ENCODE measurements around the gene PHLPP1.

PHLPP1 gene

DNA sequence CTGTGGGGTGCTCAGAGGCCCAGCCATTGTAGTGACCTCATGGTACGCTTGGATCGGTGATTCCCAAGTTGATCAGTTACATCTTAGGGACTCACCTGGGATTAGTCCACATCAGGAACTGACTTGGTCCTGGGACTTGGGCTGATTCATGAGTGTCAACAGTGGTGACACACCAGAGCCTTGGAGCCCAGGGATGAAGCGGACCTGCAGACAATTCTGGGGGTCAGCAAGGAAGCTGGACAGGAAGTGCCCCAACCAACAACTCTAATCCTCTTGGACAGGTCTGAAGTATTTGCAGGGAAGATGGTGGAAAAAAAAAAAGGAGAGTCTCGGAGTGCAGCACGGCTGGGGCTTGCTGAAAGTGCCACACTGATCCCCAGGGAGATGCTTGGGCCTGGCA, 288.6 kb downstream of the PHLPP1 start:
- Histone ChIP-seq H3F3A (ENCODE audit: insufficient read depth, low read length) (no peaks in the 10 kb centered on the region), H3K9me2 (replicated peaks; ENCODE audit: insufficient read depth, low read length) (no peaks in the 10 kb centered on the region), H3K4me2 (ENCODE audit: low read depth, low read length) (no peak overlapping the region), H3K27ac (ENCODE audit: low read length) (no peak overlapping the region), H2AFZ (ENCODE audit: low read length) (no peak overlapping the region), H3K9ac (ENCODE audit: low read length) (no peak overlapping the region), H3K4me3 (ENCODE audit: low read length) (no peak overlapping the region), H3K36me3 (replicated peaks; ENCODE audit: insufficient read depth, low read length) (no peaks in the 10 kb centered on the region), H3K4me1 (ENCODE audit: low read length) (no peaks in the 10 kb centered on the region), H3K27me3 (replicated peaks; ENCODE audit: insufficient read depth, low read length) (no peaks in the 10 kb centered on the region), H4K20me1 (ENCODE audit: insufficient read depth, low read length) (no peaks in the 10 kb centered on the region), H3K79me2 (ENCODE audit: low read length) (no peaks in the 10 kb centered on the region), H3K9me3 (replicated peaks; ENCODE audit: insufficient read depth, low read length) (no peaks in the 10 kb centered on the region)
- DNase-seq: no peak
- TF ChIP-seq EZH2phosphoT487 (IDR thresholded peaks at IDR 0.05; ENCODE audit: low read length) (no peak), EZH2 (optimal IDR thresholded peaks at IDR 0.05; ENCODE audit: low read depth, low read length) (no peak)
- TF ChIP-seq, protein P1, sequence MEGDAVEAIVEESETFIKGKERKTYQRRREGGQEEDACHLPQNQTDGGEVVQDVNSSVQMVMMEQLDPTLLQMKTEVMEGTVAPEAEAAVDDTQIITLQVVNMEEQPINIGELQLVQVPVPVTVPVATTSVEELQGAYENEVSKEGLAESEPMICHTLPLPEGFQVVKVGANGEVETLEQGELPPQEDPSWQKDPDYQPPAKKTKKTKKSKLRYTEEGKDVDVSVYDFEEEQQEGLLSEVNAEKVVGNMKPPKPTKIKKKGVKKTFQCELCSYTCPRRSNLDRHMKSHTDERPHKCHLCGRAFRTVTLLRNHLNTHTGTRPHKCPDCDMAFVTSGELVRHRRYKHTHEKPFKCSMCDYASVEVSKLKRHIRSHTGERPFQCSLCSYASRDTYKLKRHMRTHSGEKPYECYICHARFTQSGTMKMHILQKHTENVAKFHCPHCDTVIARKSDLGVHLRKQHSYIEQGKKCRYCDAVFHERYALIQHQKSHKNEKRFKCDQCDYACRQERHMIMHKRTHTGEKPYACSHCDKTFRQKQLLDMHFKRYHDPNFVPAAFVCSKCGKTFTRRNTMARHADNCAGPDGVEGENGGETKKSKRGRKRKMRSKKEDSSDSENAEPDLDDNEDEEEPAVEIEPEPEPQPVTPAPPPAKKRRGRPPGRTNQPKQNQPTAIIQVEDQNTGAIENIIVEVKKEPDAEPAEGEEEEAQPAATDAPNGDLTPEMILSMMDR (IDR thresholded peaks at IDR 0.05; ENCODE audit: low read length): no peak

GRCh38 chr18:63004466-63005089, 289.2 kb downstream of the PHLPP1 start:
- Histone ChIP-seq H3K9ac (ENCODE audit: low read length) (no peak overlapping the region), H3K27ac (ENCODE audit: low read length) (no peak overlapping the region), H3K27me3 (replicated peaks; ENCODE audit: insufficient read depth, low read length) (no peaks in the 10 kb centered on the region), H4K20me1 (ENCODE audit: insufficient read depth, low read length) (no peaks in the 10 kb centered on the region), H3K79me2 (ENCODE audit: low read length) (no peaks in the 10 kb centered on the region), H3K4me1 (ENCODE audit: low read length) (no peaks in the 10 kb centered on the region), H3K4me3 (ENCODE audit: low read length) (no peak overlapping the region), H3K4me2 (ENCODE audit: low read depth, low read length) (no peak overlapping the region), H3K36me3 (replicated peaks; ENCODE audit: insufficient read depth, low read length) (no peaks in the 10 kb centered on the region), H3K9me2 (replicated peaks; ENCODE audit: insufficient read depth, low read length) (no peaks in the 10 kb centered on the region), H3K9me3 (replicated peaks; ENCODE audit: insufficient read depth, low read length) (no peaks in the 10 kb centered on the region), H3F3A (ENCODE audit: insufficient read depth, low read length) (no peaks in the 10 kb centered on the region), H2AFZ (ENCODE audit: low read length) (no peak overlapping the region)
- DNase-seq: no peak
- TF ChIP-seq EZH2 (optimal IDR thresholded peaks at IDR 0.05; ENCODE audit: low read depth, low read length) (no peak), EZH2phosphoT487 (IDR thresholded peaks at IDR 0.05; ENCODE audit: low read length) (no peak)
- TF ChIP-seq, protein P1 (IDR thresholded peaks at IDR 0.05; ENCODE audit: low read length): no peak

DNA sequence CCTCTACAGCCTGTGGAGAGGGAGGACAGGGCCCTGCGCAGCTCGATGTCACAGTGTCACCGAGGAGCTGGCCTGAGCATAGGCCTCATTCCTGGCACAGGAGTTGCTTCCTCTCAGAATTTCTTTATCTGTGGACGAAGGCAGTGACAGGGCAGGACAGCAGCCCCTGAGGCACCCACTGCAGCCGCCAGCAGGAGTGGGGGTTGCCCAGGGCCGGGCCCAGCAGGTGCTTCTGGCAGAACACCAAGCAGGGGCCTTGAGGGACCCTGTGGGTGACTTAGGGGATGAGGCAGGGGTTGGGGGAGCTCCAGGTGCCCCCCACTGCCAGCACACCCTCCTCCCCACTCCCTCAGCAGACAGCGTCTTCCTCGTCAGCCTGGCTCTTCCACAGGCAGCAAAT, 290.0 kb downstream of the PHLPP1 start:
- DNase-seq: no peak
- no peak overlapping the region for H3K27ac ChIP-seq (ENCODE audit: low read length)
- H3K27me3 ChIP-seq (replicated peaks; ENCODE audit: insufficient read depth, low read length): no peaks in the 10 kb centered on the region

More for the DNA sequence above, 290.0 kb downstream of the PHLPP1 start:
- Histone ChIP-seq H3K4me3 (ENCODE audit: low read length) (no peak overlapping the region), H3K9me2 (replicated peaks; ENCODE audit: insufficient read depth, low read length) (no peaks in the 10 kb centered on the region), H3K4me1 (ENCODE audit: low read length) (no peaks in the 10 kb centered on the region), H4K20me1 (ENCODE audit: insufficient read depth, low read length) (no peaks in the 10 kb centered on the region), H3K9me3 (replicated peaks; ENCODE audit: insufficient read depth, low read length) (no peaks in the 10 kb centered on the region), H3F3A (ENCODE audit: insufficient read depth, low read length) (no peaks in the 10 kb centered on the region), H2AFZ (ENCODE audit: low read length) (no peak overlapping the region), H3K36me3 (replicated peaks; ENCODE audit: insufficient read depth, low read length) (no peaks in the 10 kb centered on the region), H3K79me2 (ENCODE audit: low read length) (no peaks in the 10 kb centered on the region), H3K4me2 (ENCODE audit: low read depth, low read length) (no peak overlapping the region), H3K9ac (ENCODE audit: low read length) (no peak overlapping the region)
- TF ChIP-seq, protein P1 (IDR thresholded peaks at IDR 0.05; ENCODE audit: low read length): no peak
- TF ChIP-seq EZH2phosphoT487 (IDR thresholded peaks at IDR 0.05; ENCODE audit: low read length): no peak
